GM12878 (cell line): Measurements from ENCODE around the gene SLC9A3.

ENCODE experiments used
- BMI1 ChIP-seq: fragments of 450-650 bp; IDR thresholded peaks from 2 replicates; pipeline ENCODE4 v1.6.1; 2016; ENCODE audit warnings: mild to moderate bottlenecking, moderate library complexity, borderline replicate concordance
- CBFB ChIP-seq: IDR thresholded peaks from 2 replicates; pipeline ENCODE4 v1.6.1; 2016; ENCODE audit warnings: antibody characterized with exemption, low read depth
- CHD1 ChIP-seq: IDR thresholded peaks from 2 replicates; pipeline ENCODE4 v1.6.1; 2012; ENCODE audit warnings: low read depth, low read length, improper control_type of control experiment
- CTCF ChIP-seq, 3 experiments: IDR thresholded peaks in 2 of 3; conservative IDR thresholded peaks in 1 of 3; 2 replicates each; pipeline ENCODE4 v1.5.1; 2011; ENCODE audit warnings: low read depth in 3 of 3, low read length in 3 of 3, mild to moderate bottlenecking in 3 of 3, control low read depth in 2 of 3, moderate library complexity in 2 of 3, inconsistent platforms in 1 of 3, mixed read lengths in 1 of 3; ENCODE audit not compliant: control insufficient read depth in 2 of 3, insufficient read depth in 1 of 3; ENCODE audit errors: extremely low read depth in 1 of 3
- DPF2 ChIP-seq: fragments of 450-650 bp; IDR thresholded peaks from 2 replicates; pipeline ENCODE4 v1.6.1; 2017; ENCODE audit warnings: mild to moderate bottlenecking
- FOS ChIP-seq: IDR thresholded peaks from 3 replicates; pipeline ENCODE4 v1.6.1; 2011; ENCODE audit warnings: borderline replicate concordance; ENCODE audit not compliant: insufficient read length; ENCODE audit errors: extremely low read depth
- HCFC1 ChIP-seq: fragments of 150-350 bp; IDR thresholded peaks from 2 replicates; pipeline ENCODE4 v1.6.1; 2014; ENCODE audit warnings: low read length
- LARP7 ChIP-seq: fragments of 450-650 bp; IDR thresholded peaks from 2 replicates; pipeline ENCODE4 v1.6.1; 2017; ENCODE audit warnings: mild to moderate bottlenecking
- MXI1 ChIP-seq: fragments of 150-350 bp; IDR thresholded peaks from 2 replicates; pipeline ENCODE4 v1.6.1; 2011; ENCODE audit warnings: low read depth, mild to moderate bottlenecking, inconsistent platforms, low read length, improper control_type of control experiment
- NFYB ChIP-seq: IDR thresholded peaks from 2 replicates; pipeline ENCODE4 v1.6.1; 2011; ENCODE audit warnings: low read depth, mild to moderate bottlenecking, low read length, improper control_type of control experiment, moderate library complexity; ENCODE audit not compliant: insufficient read depth

- TF ChIP-seq FOS (no peak), BMI1 (no peak), CTCF (IDR thresholded peaks at IDR 0.05 in 2 of 3, conservative IDR thresholded peaks at IDR 0.05 in 1 of 3; ENCODE audit: control insufficient read depth in 2 of 3, extremely low read depth in 1 of 3, insufficient read depth in 1 of 3, low read depth in 3 of 3, low read length in 3 of 3) (no peak), DPF2 (no peak), CBFB (no peak), LARP7 (no peak), CHD1 (no peak), NFYB (no peak), MXI1 (no peak), HCFC1 (no peak)
These were observed 45.2 kb upstream of the SLC9A3 start for GRCh38 chr5:569358-569867.
